ENCODE measurements around the gene THADA.

The THADA gene

DNA sequence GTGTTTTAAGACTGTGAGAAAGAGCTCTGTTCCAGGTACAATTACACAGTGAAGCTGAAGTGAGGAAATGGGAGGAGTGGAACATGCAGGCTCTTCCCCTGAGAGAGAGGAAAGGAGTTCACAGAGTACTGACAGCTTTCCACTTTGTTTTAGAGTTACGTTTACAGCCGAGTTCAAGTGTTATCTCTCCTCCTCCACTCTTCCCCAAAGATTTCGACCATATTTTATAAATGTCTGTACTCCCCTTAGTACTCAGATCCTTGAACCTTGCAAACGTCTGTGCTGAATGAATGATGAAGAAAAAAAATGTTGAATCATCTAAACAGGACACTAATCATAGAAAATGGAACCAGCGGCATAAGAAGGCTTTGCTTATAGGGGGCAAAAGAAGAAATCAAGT lies 121.6 kb downstream of the THADA start:
- no peak for TF ChIP-seq POLR2AphosphoS5 (IDR thresholded peaks at IDR 0.05; ENCODE audit: low read depth, low read length)

DNA sequence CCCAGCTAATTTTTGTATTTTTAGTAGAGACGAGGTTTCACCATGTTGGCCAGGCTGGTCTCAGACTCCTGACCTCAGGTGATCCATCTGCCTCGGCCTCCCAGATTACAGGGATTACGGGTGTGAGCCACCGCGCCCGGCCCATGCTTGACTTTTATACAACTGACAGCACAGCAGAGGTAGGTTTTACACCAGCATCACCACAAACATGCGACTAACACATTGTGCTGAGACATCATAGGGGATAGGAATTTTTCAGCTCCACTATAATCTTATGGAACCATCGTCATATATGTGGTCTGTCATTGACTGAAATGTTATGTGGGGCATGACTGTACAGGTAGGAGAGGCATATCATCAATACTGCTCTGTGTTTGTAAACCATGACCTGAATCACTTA lies 122.1 kb downstream of the THADA start:
- no peak for TF ChIP-seq FOXP2 (optimal IDR thresholded peaks at IDR 0.05; ENCODE audit: borderline replicate concordance, extremely low read depth, extremely low read length, insufficient read depth)
- TF ChIP-seq SIN3A (IDR thresholded peaks at IDR 0.05; ENCODE audit: borderline replicate concordance, insufficient read depth, low read length) = no peak
- TF ChIP-seq TAF1 (IDR thresholded peaks at IDR 0.05; ENCODE audit: borderline replicate concordance, insufficient read depth, low read length) = no peak
- TF ChIP-seq, protein P1, sequence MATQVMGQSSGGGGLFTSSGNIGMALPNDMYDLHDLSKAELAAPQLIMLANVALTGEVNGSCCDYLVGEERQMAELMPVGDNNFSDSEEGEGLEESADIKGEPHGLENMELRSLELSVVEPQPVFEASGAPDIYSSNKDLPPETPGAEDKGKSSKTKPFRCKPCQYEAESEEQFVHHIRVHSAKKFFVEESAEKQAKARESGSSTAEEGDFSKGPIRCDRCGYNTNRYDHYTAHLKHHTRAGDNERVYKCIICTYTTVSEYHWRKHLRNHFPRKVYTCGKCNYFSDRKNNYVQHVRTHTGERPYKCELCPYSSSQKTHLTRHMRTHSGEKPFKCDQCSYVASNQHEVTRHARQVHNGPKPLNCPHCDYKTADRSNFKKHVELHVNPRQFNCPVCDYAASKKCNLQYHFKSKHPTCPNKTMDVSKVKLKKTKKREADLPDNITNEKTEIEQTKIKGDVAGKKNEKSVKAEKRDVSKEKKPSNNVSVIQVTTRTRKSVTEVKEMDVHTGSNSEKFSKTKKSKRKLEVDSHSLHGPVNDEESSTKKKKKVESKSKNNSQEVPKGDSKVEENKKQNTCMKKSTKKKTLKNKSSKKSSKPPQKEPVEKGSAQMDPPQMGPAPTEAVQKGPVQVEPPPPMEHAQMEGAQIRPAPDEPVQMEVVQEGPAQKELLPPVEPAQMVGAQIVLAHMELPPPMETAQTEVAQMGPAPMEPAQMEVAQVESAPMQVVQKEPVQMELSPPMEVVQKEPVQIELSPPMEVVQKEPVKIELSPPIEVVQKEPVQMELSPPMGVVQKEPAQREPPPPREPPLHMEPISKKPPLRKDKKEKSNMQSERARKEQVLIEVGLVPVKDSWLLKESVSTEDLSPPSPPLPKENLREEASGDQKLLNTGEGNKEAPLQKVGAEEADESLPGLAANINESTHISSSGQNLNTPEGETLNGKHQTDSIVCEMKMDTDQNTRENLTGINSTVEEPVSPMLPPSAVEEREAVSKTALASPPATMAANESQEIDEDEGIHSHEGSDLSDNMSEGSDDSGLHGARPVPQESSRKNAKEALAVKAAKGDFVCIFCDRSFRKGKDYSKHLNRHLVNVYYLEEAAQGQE (IDR thresholded peaks at IDR 0.05; ENCODE audit: insufficient read depth in 1 of 2, low read depth in 2 of 2, low read length in 2 of 2) = no peak
- no peak for TF ChIP-seq POLR2AphosphoS5 (IDR thresholded peaks at IDR 0.05; ENCODE audit: low read depth, low read length)

DNA sequence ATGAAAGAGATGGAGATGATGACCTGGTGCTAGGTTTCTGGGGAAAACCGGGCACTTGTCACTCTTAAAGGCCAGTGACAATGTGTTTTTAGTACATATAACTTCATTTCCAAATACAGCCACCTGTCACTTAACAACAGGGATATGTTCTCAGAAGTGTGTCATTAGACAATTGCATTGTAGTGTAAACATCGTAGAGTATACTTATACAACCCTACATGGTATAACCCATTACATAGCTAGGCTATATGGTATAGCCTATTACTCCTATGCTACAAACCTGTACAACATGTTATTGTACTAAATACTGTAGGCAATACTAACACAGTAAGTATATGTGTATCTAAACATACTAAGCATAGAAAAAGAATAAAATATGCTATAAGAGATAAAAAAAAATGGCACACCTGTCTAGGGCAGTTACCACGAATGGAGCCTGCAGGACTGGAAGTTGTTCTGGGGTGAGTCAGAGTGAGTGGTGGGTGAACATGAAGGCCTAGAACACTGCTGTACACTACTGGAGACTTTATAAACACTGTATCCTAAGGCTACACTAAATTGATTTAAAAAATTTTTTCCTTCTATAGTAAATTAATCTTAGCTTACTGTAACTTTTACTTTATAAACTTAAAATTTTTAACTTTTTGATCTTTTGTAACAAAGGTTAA lies 123.2 kb downstream of the THADA start:
- TF ChIP-seq SIN3A (IDR thresholded peaks at IDR 0.05; ENCODE audit: borderline replicate concordance, insufficient read depth, low read length) (no peak), TAF1 (IDR thresholded peaks at IDR 0.05; ENCODE audit: borderline replicate concordance, insufficient read depth, low read length) (no peak), POLR2AphosphoS5 (IDR thresholded peaks at IDR 0.05; ENCODE audit: low read depth, low read length) (no peak)

DNA sequence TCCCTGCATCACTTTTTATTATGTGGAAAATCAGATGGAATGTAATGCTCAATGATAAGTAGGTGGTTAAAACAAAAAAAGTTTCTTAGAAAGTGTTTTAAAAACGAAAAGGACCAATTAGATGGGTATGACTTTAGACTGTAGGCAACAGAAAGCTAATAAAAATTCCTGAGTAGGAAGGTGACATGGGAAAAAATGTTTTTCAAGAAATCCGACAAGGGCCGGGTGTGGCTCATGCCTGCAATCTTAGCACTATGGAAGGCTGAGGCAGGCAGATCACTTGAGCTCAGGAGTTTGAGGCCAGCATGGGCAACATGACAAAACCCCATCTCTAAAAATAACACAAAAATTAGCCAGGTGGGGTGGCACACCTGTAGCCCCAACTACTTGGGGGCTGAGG lies 126.1 kb downstream of the THADA start:
- TF ChIP-seq SIN3A (IDR thresholded peaks at IDR 0.05; ENCODE audit: borderline replicate concordance, insufficient read depth, low read length) (no peak), TAF1 (IDR thresholded peaks at IDR 0.05; ENCODE audit: borderline replicate concordance, insufficient read depth, low read length) (no peak), POLR2AphosphoS5 (IDR thresholded peaks at IDR 0.05; ENCODE audit: low read depth, low read length) (no peak), FOXP2 (optimal IDR thresholded peaks at IDR 0.05; ENCODE audit: borderline replicate concordance, extremely low read depth, extremely low read length, insufficient read depth) (no peak)
- TF ChIP-seq, protein P1 (IDR thresholded peaks at IDR 0.05; ENCODE audit: insufficient read depth in 1 of 2, low read depth in 2 of 2, low read length in 2 of 2) = no peak

DNA sequence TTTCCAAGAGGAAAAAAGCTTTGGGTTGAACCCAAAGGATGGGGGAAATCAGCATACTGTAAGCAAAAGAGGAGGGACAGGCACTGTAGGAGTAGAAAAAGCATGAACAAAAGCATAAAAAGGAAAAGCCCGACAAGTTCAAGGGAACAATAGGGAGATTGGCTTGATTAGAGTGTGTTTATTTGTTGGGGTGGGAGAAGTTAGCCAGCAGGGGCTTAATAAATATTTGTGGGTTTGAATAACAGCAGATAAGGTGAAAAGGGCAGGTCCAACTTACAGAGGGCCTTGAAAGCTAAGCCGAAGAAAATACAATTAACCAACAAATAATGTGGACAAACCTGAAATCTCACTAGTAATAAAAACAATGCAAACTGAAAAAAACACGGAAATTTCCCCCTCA lies 126.7 kb downstream of the THADA start:
- TF ChIP-seq POLR2AphosphoS5 (IDR thresholded peaks at IDR 0.05; ENCODE audit: low read depth, low read length) = no peak
- TF ChIP-seq, protein P1 (IDR thresholded peaks at IDR 0.05; ENCODE audit: insufficient read depth in 1 of 2, low read depth in 2 of 2, low read length in 2 of 2) = no peak
- no peak for TF ChIP-seq FOXP2 (optimal IDR thresholded peaks at IDR 0.05; ENCODE audit: borderline replicate concordance, extremely low read depth, extremely low read length, insufficient read depth)
- TF ChIP-seq TAF1 (IDR thresholded peaks at IDR 0.05; ENCODE audit: borderline replicate concordance, insufficient read depth, low read length) = no peak
- no peak for TF ChIP-seq SIN3A (IDR thresholded peaks at IDR 0.05; ENCODE audit: borderline replicate concordance, insufficient read depth, low read length)

DNA sequence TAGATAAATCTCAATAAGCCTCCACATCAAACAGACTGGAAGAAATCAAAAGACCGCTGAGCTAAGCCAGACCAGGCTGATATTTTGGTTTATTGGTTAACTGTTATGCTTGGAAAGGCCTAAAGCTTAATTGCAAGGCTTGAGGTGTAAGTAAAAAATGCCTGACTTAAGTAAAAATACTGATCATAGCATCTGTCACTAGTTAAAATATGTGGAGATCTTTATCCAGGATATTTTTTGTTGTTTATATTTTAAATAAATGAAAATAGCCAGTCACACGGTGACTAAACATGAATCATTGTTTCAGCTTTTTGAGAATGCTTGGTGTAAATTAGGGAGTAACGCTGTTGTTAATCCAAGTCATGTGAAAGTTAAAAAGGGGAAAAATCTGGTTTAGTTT lies 127.9 kb downstream of the THADA start:
- no peak for TF ChIP-seq SIN3A (IDR thresholded peaks at IDR 0.05; ENCODE audit: borderline replicate concordance, insufficient read depth, low read length)
- TF ChIP-seq FOXP2 (optimal IDR thresholded peaks at IDR 0.05; ENCODE audit: borderline replicate concordance, extremely low read depth, extremely low read length, insufficient read depth) = no peak
- TF ChIP-seq TAF1 (IDR thresholded peaks at IDR 0.05; ENCODE audit: borderline replicate concordance, insufficient read depth, low read length) = no peak
- no peak for TF ChIP-seq POLR2AphosphoS5 (IDR thresholded peaks at IDR 0.05; ENCODE audit: low read depth, low read length)
- TF ChIP-seq, protein P1 (IDR thresholded peaks at IDR 0.05; ENCODE audit: insufficient read depth in 1 of 2, low read depth in 2 of 2, low read length in 2 of 2) = no peak
